Parathyroid adenoma (tissue), 2 donors: ENCODE data around the gene GALNT16.
A peak's percentile ranks its signal among the peaks of the same experiment; 100 is the strongest.

Source experiments
- H2AFZ ChIP-seq: fragments of 300-600 bp; sonication (generic); one replicate; pipeline ENCODE4 v1.7.0; 2017; ENCODE audit warnings: antibody characterized with exemption, mild to moderate bottlenecking
- H3K27ac ChIP-seq: fragments of 300-600 bp; sonication (generic); one replicate; pipeline ENCODE4 v1.7.0; 2017
- H3K27me3 ChIP-seq: fragments of 300-600 bp; sonication (generic); one replicate; pipeline ENCODE4 v1.7.0; 2017; ENCODE audit warnings: low read length; ENCODE audit not compliant: control insufficient read depth, insufficient read depth
- H3K36me3 ChIP-seq: fragments of 300-600 bp; sonication (generic); one replicate; pipeline ENCODE4 v1.7.0; 2017; ENCODE audit warnings: low read length; ENCODE audit not compliant: control insufficient read depth, insufficient read depth
- H3K4me1 ChIP-seq: fragments of 300-600 bp; sonication (generic); one replicate; pipeline ENCODE4 v1.7.0; 2017; ENCODE audit warnings: control low read depth
- H3K4me2 ChIP-seq: fragments of 300-600 bp; sonication (generic); one replicate; pipeline ENCODE4 v1.7.0; 2017; ENCODE audit warnings: low read length
- H3K4me3 ChIP-seq: fragments of 300-600 bp; sonication (generic); one replicate; pipeline ENCODE4 v1.7.0; 2017; ENCODE audit warnings: low read depth, low read length
- H3K79me2 ChIP-seq: fragments of 300-600 bp; sonication (generic); one replicate; pipeline ENCODE4 v1.7.0; 2017; ENCODE audit warnings: control low read depth
- H3K9ac ChIP-seq: fragments of 300-600 bp; sonication (generic); one replicate; pipeline ENCODE4 v1.7.0; 2017; ENCODE audit warnings: mild to moderate bottlenecking
- H3K9me3 ChIP-seq: fragments of 300-600 bp; sonication (generic); one replicate; pipeline ENCODE4 v1.7.0; 2017; ENCODE audit warnings: low read length; ENCODE audit not compliant: control insufficient read depth
- TF ChIP-seq, protein P1 (sequence below): fragments of 300-600 bp; sonication (generic); IDR thresholded peaks from one replicate; pipeline ENCODE4 v1.7.0; 2017; ENCODE audit warnings: antibody characterized with exemption, mild to moderate bottlenecking
- donor health status: primary hyperparathyroidism.

The GALNT16 gene

DNA sequence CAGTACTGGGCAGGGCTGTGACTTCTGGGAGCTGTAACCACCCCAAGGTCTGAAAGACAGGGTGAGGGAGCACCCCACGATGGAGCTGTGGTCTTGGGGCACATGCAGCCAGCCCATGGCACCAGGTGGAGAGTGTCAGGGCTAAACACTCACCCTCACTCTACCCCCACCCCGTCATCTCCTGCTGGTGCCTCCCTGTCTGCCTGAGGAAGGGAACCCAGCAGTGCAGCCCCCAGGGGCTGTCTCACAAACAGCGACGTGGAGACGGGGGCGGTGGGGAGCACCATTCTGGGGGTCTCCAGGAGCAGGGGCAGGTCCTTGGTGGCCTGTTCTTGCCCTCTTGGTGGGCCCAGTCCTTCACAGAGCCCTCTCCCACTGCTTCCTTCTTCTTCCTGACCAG lies 74.6 kb downstream of the GALNT16 start:
- Histone ChIP-seq H3K36me3 (no peaks in the 10 kb centered on the region), H2AFZ (no peak overlapping the region), H3K4me2 (no peak overlapping the region), H3K4me3 (no peak overlapping the region), H3K27me3 (no peaks in the 10 kb centered on the region), H3K27ac (no peak overlapping the region), H3K4me1 (no peaks in the 10 kb centered on the region), H3K9me3 (no peaks in the 10 kb centered on the region), H3K9ac (no peak overlapping the region), H3K79me2 (no peaks in the 10 kb centered on the region)
- TF ChIP-seq, protein P1, sequence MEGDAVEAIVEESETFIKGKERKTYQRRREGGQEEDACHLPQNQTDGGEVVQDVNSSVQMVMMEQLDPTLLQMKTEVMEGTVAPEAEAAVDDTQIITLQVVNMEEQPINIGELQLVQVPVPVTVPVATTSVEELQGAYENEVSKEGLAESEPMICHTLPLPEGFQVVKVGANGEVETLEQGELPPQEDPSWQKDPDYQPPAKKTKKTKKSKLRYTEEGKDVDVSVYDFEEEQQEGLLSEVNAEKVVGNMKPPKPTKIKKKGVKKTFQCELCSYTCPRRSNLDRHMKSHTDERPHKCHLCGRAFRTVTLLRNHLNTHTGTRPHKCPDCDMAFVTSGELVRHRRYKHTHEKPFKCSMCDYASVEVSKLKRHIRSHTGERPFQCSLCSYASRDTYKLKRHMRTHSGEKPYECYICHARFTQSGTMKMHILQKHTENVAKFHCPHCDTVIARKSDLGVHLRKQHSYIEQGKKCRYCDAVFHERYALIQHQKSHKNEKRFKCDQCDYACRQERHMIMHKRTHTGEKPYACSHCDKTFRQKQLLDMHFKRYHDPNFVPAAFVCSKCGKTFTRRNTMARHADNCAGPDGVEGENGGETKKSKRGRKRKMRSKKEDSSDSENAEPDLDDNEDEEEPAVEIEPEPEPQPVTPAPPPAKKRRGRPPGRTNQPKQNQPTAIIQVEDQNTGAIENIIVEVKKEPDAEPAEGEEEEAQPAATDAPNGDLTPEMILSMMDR, result no peak

DNA sequence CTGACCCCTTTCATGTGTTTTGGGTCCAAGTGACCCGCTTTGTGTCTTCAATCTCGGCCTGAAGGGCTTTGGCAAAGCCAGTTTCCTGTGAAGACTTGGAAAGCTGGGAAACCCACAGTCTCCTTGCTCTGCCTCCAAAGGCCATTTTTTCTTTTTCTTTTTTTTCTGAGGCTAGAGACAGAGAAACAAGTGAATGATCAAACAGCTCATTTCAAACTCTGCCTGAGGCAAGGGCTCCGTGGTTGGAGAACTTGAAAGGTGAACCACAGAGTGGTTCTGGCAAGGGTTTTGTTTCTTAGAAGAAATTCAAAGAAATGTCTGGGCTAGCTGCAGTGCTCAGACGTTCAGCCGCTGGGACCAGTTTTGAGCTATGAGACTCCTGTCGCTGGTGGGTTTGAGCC lies 75.4 kb downstream of the GALNT16 start:
- Histone ChIP-seq H3K9ac (no peak overlapping the region), H3K9me3 (no peaks in the 10 kb centered on the region), H3K4me2 (no peak overlapping the region), H3K36me3 (no peaks in the 10 kb centered on the region), H3K27me3 (no peaks in the 10 kb centered on the region), H3K27ac (no peak overlapping the region), H3K4me3 (no peak overlapping the region), H3K79me2 (no peaks in the 10 kb centered on the region), H3K4me1 (peaks cover under 1% of the 10 kb centered on the region), H2AFZ (no peak overlapping the region)
- TF ChIP-seq, protein P1, result no peak

DNA sequence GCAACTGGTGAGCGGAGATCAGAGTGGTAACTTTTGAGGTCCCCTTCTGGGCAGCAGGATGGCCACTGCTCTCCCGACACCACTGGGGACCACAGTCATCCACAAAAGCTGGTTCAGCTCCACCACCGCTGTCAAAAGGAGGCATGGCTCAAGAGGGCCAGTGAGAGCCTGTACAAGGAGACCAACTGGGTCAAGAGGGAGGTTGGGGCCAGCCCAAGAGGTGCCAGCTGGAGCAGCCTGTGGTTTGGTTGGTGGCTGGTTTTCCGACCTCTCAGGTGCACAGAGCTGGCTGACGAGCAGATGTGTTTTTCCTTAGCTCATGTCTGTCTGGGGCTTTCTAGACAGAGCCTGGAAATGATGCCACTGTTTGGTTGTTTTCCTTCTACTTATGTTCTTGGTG lies 78.0 kb downstream of the GALNT16 start:
- H3K79me2 ChIP-seq, result no peaks in the 10 kb centered on the region
- no peak overlapping the region for H2AFZ ChIP-seq
- H3K4me1 ChIP-seq, result peaks cover 14% of the 10 kb centered on the region
- H3K9ac ChIP-seq, result no peak overlapping the region
- no peak overlapping the region for H3K27ac ChIP-seq
- TF ChIP-seq, protein P1, result no peak
- no peaks in the 10 kb centered on the region for H3K9me3 ChIP-seq
- H3K36me3 ChIP-seq, result no peaks in the 10 kb centered on the region
- no peaks in the 10 kb centered on the region for H3K27me3 ChIP-seq
- H3K4me3 ChIP-seq, result no peak overlapping the region
- no peak overlapping the region for H3K4me2 ChIP-seq

DNA sequence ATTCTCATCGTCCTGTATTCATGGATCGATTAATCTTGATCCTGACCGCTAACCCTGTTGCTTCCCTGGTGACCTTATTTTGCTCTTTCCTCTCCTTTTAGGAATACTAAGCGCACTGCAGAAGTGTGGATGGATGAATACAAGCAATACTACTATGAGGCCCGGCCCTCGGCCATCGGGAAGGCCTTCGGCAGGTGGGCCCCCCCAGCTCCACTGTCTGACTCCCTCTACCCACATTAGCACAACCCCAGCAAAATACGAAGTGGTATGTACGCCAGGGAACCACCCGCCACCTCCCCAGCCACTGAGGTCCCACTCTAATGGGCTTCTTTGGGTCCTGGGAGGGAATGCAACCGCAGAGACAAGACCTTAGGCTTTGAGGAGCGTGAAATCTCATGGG lies 79.5 kb downstream of the GALNT16 start:
- no peak overlapping the region for H3K27ac ChIP-seq
- peaks cover 14% of the 10 kb centered on the region for H3K4me1 ChIP-seq
- no peak overlapping the region for H2AFZ ChIP-seq
- no peak overlapping the region for H3K9ac ChIP-seq
- H3K36me3 ChIP-seq, result no peaks in the 10 kb centered on the region
- H3K27me3 ChIP-seq, result no peaks in the 10 kb centered on the region
- H3K79me2 ChIP-seq, result no peaks in the 10 kb centered on the region
- no peak overlapping the region for H3K4me2 ChIP-seq
- TF ChIP-seq, protein P1, result no peak
- no peak overlapping the region for H3K4me3 ChIP-seq
- no peaks in the 10 kb centered on the region for H3K9me3 ChIP-seq

DNA sequence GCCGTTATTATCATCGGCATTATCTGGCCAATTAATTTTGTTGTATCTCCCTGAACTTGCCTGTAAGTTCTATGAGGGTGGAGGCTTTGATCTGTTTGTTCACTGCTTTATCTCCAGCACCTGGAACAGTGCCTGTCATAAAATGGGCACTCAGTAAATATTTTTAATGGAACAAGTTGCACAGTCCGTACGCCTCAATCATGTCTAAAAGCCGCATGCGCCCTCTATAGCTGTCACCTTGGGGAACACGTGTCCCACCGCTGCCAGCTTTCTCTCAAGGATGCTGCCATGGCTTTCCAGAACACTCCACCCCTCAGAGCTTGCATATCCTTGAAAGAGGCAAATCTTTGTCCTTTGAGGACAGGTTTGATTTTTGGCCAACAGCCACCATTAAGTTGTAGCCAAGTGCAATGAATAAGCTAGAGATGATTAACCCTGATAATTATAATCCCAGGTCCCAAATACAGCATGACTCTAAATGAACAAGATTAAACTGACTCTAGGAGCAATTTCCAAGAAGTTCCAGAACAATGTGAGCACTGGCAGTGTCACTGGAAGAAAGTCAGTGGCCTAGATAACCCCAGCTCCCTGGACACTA lies 83.1 kb downstream of the GALNT16 start:
- no peak overlapping the region for H3K4me3 ChIP-seq
- no peak overlapping the region for H3K9ac ChIP-seq
- no peaks in the 10 kb centered on the region for H3K9me3 ChIP-seq
- H2AFZ ChIP-seq, result peak overlapping the region; percentile 20
- H3K4me1 ChIP-seq, result peaks cover 14% of the 10 kb centered on the region
- no peak overlapping the region for H3K4me2 ChIP-seq
- no peaks in the 10 kb centered on the region for H3K79me2 ChIP-seq
- H3K27ac ChIP-seq, result no peak overlapping the region
- TF ChIP-seq, protein P1, result no peak
- H3K36me3 ChIP-seq, result no peaks in the 10 kb centered on the region
- no peaks in the 10 kb centered on the region for H3K27me3 ChIP-seq
